Ishikawa (cell line): ENCODE results near the gene SH2D4B.

Experiments
- CEBPB ChIP-seq: IDR thresholded peaks from 2 replicates; pipeline ENCODE4 v1.6.1; 2012
- CREB1 ChIP-seq: IDR thresholded peaks from 2 replicates; pipeline ENCODE4 v1.6.1; 2012; ENCODE audit warnings: low read depth
- EGR1 ChIP-seq: IDR thresholded peaks from 2 replicates; pipeline ENCODE4 v1.6.1; 2012
- EP300 ChIP-seq: IDR thresholded peaks from 2 replicates; pipeline ENCODE4 v1.6.1; 2012; ENCODE audit warnings: borderline replicate concordance
- MAX ChIP-seq: IDR thresholded peaks from 2 replicates; pipeline ENCODE4 v1.6.1; 2012
- NFIC ChIP-seq: IDR thresholded peaks from 2 replicates; pipeline ENCODE4 v1.6.1; 2012
- RAD21 ChIP-seq: IDR thresholded peaks from 2 replicates; pipeline ENCODE4 v1.6.1; 2012; ENCODE audit warnings: low read depth
- REST ChIP-seq: IDR thresholded peaks from 2 replicates; pipeline ENCODE4 v1.6.1; 2012; ENCODE audit warnings: low read depth, mild to moderate bottlenecking
- TAF1 ChIP-seq: IDR thresholded peaks from 2 replicates; pipeline ENCODE4 v1.6.1; 2012; ENCODE audit warnings: low read depth, mild to moderate bottlenecking
- TCF12 ChIP-seq: IDR thresholded peaks from 2 replicates; pipeline ENCODE4 v1.6.1; 2012; ENCODE audit warnings: low read depth
- TEAD4 ChIP-seq: IDR thresholded peaks from 2 replicates; pipeline ENCODE4 v1.6.1; 2012
- USF1 ChIP-seq: IDR thresholded peaks from 2 replicates; pipeline ENCODE4 v1.6.1; 2012
- YY1 ChIP-seq: IDR thresholded peaks from 2 replicates; pipeline ENCODE4 v1.6.1; 2012; ENCODE audit warnings: low read depth
- ZBTB7A ChIP-seq: IDR thresholded peaks from 2 replicates; pipeline ENCODE4 v1.6.1; 2012; ENCODE audit warnings: low read depth

- TF ChIP-seq MAX = no peak
- no peak for TF ChIP-seq REST
- TF ChIP-seq TEAD4 = no peak
- TF ChIP-seq RAD21 = no peak
- TF ChIP-seq EGR1 = no peak
- no peak for TF ChIP-seq NFIC
- no peak for TF ChIP-seq YY1
- no peak for TF ChIP-seq TAF1
- TF ChIP-seq EP300 = no peak
- TF ChIP-seq USF1 = no peak
- no peak for TF ChIP-seq TCF12
- TF ChIP-seq ZBTB7A = no peak
- TF ChIP-seq CEBPB = no peak
- no peak for TF ChIP-seq CREB1
Observed at GRCh38 chr10:80552151-80552646, 14.5 kb downstream of the SH2D4B start.
